ENCODE data around the gene ZCCHC12.
"Not testable (repeated sequence)": the region's sequence is repeated elsewhere in the genome, so short reads cannot be mapped to it uniquely, and the experiment has no call there.

ZCCHC12 gene

DNA sequence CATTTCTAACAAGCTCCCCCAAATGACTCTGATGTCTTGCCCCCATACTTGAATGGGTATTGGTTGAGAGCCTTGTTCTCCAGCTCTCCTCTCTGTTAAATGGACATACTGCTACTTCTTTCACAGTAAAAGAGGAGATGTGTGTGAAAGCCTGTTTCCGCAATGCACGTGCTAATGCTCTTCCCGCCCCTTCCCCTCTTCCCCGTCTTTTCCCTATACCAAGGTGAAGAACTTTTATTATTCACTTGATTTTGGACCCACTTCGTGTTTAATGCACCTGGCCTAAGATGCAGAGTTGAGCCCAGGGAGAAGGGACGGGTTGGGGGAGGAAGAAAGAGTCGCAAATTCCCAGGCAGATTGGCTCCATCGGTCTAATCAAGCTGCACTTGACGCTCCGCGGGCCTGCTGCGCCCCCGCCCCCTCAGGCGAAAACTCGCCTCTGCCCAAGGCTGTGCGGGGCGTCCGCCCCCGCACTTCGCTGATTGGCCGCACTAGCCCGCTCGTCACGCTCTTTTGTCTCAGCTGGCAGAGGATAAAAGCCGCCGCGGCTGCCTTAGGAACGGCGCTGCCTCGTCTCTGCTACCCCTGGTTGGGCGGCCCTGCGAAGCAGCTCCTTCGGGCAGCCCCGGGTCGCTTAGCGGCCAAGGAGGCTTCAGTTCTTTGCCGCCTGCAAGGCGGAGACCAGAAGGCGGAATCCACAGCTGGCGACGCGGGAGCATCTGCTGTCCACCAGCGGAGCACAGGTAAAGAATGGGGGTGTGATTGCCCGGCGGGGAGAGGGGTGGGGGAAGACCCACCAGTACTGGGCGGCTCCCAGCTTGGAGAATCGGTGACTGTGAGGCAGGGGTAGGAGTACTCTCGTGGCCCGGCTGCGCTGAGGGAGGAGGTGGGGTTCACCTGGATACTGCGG lies at the start of gene ZCCHC12:
ZCCHC12 (plus strand) TSS at position 562 of the 910 bp plus-strand sequence. CDS start 1,421 bp downstream, outside the sequence.
- in situ Hi-C loops (cut with MboI; ENCODE audit: low sequenced_read_pairs) = no loop called here

DNA sequence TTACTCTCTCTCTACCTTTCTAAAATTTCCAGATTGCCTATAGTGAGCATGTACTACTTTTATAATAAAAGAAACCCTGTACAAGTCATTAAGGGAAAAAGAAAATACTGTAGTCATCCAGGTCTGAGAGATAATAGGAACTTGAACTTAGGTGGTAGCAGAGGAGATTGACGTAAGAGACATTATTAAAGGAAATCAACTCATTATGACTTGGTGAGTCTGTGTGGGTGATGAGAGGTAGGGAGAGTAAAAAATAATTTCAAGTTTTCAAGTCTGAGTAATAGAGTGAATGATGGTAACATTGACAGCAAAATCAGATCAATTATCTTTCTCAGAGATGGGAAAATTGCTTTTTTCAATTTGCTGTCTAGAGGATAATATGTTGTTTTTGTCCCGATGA lies 44.0 kb upstream of the ZCCHC12 start:
- in situ Hi-C loops (cut with MboI; ENCODE audit: low sequenced_read_pairs) = no loop called here

DNA sequence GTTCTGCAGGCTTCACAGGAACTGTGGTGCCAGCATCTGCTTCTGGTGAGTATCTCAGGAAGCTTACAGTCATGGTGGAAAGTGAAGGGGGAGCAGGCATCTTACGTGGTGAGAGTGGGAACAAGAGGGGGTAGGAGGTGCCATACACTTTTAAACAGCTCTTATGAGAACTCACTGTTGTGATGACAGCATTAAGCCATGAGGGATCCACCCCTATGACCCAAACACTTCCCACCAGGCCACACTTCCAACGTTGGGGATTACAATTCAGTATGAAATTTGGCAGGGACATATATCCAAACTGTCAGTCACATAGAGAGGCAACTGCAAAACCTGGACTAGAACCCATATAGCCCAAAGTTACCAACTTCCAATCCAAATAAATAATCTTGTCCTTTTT lies 43.1 kb upstream of the ZCCHC12 start:
- in situ Hi-C loops (cut with MboI; ENCODE audit: low sequenced_read_pairs) = no loop called here

DNA sequence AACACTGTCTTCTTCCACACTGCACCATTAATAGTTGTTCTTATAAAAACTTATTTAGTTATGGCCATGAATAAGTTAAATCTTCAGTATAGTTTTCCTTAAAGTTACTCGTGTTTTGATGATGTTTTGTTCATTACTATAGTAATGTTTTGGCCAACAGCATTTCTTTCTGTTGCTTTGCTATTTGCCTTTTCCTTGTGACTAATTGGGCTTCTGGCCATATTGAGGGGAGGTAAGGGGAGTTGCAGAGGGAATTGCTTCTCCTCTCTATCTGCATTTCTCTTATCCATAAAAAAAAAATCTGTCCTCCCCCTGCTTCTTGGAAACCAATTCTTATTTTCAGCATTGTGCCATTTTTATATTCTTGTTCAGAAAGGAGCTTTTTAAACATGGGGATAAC lies 42.7 kb upstream of the ZCCHC12 start:
- in situ Hi-C loops (cut with MboI; ENCODE audit: low sequenced_read_pairs) = no loop called here

DNA sequence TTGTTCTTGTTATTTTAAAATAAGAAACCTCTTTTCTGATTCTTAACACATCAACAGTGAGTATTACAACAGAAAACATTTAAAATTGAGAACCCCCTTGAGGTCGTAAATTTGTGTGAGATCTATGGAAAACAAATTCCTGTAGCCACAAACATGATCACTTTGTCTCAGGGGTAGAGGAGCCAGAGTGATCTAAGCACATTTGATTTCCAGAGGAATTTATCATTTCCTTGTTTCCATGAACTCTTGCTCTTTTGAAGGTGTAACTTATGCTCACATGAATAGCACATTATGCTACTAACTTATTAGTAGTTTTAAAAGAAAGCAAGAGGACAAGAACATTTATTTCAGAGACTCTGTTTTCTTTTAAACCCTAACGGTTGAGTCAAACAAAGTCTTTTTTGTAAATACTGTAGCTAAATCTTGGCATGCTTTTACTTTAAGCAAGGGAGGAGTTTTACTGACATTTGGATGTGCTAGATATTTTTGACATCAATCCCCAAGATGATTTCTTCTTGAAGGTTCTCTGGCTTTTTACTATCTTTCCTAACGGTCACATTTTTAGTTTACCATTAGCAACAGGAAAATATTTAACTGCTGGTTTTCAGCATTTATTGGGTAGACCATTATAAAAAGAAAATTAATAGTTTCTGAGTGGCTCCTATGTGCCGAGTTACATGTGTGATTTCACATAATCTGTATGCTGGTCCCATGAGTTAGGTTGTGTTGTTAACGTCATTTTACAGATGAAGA lies 27.9 kb upstream of the ZCCHC12 start:
- in situ Hi-C loops (cut with MboI; ENCODE audit: low sequenced_read_pairs) = no loop called here

DNA sequence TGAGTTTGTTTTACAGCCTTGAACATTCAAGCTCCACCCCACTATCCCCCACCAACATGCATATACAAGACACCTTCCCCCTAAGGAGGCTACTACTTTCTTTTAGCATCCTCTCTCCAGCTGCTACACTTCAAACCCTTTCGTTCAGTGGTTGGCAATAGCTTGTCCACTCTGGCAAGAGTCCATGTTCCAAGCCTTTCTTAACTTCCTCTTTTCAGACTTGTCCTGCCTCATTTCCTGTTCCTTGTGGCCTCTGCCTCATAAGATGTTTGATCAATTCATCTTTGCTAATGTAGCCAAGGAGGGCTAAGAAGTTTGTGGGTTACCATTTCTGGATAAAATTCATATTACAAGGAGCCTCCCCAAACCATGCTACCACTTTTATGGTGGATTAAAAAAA lies 20.8 kb upstream of the ZCCHC12 start:
- in situ Hi-C loops (cut with MboI; ENCODE audit: low sequenced_read_pairs) = no loop called here

DNA sequence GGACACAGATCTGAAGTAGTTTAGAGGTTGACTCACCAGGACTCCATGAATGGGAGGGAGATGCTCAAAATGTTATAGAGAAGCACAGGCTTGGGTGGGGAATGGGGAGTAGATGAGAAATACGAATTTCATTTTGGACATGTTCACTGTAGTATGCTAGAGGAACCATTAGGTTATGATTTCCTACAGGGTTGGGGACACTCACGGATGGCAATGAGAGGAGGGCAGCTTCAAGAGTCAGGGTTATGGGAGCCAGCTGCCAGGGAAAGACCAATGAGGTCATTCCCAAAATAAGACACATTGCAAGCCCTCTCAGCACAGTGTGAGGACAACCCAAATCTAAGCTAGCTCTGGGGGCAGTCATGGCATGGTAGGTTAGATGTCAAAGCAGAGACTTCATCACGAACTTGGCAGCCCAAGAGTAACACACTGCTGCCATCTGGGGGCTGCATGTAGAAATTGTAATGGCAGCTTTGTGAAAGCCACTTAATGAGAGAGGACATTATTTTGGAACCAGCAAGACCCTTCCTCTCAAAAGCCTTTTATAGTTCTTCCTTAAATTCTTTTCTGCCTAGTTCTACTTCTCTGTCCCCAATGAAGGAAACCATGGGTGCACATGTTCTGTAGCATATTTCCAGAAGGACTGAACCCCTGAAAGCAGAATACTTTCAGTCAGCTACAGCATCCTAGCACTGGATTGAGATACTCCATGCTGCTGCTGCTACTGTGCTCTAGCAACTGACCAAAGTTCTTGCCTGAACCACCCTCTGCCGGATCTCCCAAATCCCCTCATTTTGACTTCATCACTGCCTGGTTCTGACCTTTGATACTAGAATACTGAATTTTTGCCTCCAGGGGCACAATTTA lies 16.2 kb upstream of the ZCCHC12 start:
- in situ Hi-C loops (cut with MboI; ENCODE audit: low sequenced_read_pairs) = no loop called here

DNA sequence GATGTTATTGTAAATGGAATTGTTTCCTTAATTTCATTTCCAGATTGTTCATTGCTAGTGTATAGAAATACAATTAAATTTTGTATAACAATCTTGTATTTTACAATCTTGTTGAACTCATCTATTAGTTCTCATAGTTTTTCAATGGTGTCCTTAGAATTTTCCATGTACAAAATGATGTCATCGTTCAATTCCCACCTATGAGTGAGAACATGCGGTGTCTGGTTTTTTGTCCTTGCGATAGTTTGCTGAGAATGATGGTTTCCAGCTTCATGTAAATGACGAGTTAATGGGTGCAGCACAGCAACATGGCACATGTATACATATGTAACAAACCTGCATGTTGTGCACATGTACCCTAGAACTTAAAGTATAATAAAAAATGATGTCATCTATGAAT lies 6.4 kb upstream of the ZCCHC12 start:
- in situ Hi-C loops (cut with MboI; ENCODE audit: low sequenced_read_pairs) = not testable (repeated sequence)

DNA sequence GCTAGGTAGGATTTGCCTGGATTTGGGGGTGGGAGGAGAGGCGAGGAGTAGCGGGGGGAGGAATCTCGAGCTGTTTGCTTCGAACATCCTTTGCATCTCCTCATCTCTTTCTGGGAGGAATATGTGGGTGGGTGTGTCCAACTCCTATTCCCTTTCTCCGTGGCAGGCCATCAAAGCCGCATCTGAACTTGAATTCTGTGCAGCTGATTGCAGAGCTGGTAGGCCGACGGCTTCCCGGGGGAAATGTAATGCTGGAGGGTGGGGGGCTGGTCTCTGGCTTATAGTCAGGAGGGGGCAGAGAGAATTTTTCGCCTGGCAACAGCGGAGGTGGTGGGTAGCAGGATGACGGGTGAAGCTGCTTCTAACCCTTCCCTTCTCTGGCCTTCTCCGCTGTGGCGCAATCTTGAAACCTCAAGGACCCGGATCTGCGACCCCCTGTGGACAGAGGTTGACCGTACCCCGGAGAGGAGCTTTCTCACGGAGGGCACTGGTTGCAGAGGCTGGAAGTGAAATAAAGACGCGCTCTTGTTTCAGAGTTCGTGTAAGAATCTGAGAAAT lies 628 bp downstream of the ZCCHC12 start:
- in situ Hi-C loops (cut with MboI; ENCODE audit: low sequenced_read_pairs) = no loop called here

DNA sequence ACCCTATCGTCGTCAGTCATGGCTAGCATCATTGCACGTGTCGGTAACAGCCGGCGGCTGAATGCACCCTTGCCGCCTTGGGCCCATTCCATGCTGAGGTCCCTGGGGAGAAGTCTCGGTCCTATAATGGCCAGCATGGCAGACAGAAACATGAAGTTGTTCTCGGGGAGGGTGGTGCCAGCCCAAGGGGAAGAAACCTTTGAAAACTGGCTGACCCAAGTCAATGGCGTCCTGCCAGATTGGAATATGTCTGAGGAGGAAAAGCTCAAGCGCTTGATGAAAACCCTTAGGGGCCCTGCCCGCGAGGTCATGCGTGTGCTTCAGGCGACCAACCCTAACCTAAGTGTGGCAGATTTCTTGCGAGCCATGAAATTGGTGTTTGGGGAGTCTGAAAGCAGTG lies 1.6 kb downstream of the ZCCHC12 start:
- in situ Hi-C loops (cut with MboI; ENCODE audit: low sequenced_read_pairs) = no loop called here

DNA sequence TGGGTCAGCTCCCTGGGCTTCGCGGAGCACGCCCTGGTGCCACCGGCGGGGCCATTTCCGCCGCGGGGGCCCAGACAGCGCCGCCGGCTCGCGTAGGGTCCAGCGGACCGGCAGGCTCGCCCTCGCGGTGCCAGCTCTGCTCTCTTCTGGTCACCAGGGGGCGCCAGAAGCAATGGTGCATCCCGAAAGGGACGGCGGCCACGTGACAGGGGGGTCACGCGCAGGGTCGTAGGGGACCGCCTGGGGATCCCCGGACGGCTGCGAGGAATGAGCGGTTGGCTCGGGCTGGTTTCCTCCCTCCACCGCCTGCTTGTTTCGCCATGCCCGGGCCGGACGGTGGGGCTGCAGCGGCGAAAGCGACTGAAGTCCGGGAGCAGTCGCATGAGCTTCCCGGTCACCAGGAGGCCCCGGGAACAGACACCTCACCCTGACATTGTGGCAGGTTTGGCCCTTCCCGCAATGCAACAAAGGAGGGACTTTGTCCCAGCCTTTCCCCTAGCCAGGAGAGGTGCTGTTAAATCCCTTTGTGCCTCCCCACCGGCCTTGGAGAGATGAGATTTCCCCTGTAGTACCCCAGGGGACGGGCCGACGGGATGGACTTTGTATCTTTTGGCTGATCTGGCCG lies 15.8 kb downstream of the ZCCHC12 start:
- in situ Hi-C loops (cut with MboI; ENCODE audit: low sequenced_read_pairs) = no loop called here

DNA sequence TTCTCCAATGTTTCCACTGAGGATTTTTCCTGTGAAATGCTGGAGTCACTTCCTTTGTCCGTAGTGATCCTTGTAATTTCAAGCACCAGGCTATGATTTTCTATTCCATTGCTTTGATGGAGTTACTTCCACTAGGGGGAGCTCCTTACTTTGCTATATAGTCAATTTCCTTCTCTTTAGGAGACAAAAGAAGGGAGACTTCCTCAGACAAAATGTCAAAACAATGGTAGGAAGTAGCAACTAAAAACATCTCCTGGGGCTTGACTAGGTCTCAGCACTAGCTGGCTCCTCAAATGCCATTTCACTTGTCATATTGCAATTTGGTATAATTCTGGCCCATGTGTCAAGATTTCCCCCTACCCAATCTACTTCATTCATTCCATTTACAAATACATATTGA lies 24.1 kb downstream of the ZCCHC12 start:
- in situ Hi-C loops (cut with MboI; ENCODE audit: low sequenced_read_pairs) = no loop called here

DNA sequence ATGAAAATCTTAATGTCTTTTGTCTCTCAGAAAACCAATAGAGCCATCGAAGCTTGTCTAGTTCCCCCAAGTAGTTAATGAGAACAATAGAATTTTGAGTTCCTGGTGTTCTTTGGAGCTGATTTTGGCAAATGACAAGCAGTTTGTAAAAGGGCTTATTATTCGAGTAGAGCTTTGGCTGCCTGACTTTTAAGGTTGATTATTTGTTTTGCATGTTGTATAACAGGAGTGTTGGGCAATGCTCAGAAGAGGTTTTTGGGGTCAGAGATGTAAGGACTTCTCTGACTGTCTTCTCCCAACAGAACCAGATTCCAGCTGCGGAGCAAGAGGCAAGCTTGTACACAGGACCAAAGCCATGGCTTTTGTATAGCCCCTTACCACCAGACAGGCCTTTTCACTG lies 30.0 kb downstream of the ZCCHC12 start:
- in situ Hi-C loops (cut with MboI; ENCODE audit: low sequenced_read_pairs) = no loop called here

DNA sequence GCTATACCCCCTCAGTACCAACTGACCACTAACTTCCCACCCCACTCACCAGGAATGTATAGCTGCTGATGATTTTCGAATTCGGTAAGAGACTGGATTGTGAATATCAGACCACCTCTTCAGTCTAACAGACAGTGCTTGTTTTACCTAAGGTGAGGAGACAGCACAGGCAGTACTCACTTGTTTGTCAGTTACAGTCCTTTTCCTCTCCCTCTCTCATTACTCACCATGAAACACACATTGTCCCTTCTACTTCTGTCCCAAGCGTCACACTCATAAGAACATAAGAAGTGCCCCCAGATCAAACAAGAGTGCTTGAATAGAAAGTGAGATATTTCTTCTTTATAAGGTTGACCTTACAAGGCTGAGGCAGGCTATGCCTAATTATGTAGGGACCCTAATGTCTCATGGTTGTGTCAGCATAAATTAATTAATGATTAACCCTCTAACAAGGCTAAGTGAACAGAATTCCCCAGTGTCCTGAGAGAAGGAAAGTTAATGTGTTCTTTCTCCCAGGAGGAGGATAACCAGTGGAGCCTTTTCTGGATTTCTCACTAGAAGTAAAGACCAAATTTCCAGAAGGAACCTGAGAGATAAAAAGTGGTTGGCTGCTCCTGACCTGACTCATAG lies 32.2 kb downstream of the ZCCHC12 start:
- in situ Hi-C loops (cut with MboI; ENCODE audit: low sequenced_read_pairs) = no loop called here

DNA sequence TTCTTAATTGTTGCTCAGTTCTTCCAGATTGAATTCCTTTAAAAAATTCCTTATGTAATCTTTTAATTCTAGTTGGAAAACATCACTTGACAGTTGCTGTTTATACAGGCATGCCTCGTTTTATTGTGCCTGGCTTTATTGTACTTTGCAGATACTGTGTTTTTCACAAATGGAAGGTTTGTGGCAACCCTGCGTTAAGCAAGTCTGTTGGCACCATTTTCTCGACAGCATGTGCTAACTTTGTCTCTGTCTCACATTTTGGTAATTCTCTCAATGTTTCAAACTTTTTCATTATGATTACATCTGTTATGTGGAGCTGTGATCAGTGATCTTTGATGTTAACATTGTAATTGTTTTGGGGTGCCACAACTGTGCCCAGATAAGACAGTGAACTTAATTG lies 33.4 kb downstream of the ZCCHC12 start:
- in situ Hi-C loops (cut with MboI; ENCODE audit: low sequenced_read_pairs) = no loop called here

DNA sequence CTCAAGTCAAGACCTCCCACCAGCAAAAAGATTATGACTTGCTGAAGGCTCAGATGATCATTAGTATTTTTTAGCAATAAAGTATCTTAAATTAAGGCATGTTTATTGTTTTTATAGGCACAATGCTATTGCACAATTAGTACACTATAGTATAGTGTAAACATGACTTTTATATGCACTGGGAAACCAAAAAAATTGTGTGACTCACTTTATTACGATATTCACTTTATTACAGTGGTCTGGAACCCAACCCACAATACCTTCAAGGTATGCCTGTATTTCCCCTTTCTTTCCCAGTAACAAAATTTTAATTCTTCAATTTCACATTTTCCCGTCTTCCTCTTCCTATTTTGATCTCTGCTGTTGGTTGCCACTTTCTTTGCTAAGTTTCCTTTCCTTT lies 37.7 kb downstream of the ZCCHC12 start:
- in situ Hi-C loops (cut with MboI; ENCODE audit: low sequenced_read_pairs) = no loop called here

DNA sequence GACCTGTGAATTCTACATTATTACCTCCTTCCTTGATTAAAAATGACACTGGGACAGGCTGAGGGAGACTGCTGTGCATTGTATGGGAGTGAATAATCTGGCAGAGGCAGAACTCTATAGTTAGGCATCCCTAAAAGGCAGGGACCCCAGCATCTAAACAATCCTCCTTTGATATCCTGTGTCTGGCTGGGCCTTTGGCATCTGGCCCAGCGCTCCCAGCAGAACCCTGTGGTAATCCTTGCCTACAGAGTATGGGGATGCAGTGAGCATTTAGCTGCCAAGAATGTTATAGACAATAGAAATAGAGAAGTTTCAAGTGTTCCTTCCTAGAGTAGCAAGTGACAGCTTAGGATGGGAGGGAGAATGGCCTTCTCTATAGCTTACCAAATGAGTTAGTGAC lies 38.5 kb downstream of the ZCCHC12 start:
- in situ Hi-C loops (cut with MboI; ENCODE audit: low sequenced_read_pairs) = no loop called here

DNA sequence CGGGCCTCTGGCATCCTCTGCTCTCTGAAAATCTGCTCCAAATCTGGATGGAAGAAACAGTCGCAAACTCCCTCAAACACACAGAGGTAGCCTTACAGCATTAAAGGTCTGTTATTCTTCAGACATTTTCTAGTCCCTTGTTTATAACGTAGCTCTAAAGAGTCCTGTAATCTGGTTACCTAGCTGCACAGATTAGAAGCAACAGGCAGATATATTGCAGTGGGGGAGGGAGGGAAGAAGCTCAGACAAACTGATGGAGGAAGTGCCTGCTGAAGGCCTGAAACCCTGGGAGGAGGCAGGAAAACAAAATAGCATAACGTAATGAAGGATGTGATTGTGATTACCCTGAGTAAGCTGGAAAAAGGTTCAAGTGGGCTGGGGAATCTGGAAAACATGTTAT lies 39.4 kb downstream of the ZCCHC12 start:
- in situ Hi-C loops (cut with MboI; ENCODE audit: low sequenced_read_pairs) = no loop called here

DNA sequence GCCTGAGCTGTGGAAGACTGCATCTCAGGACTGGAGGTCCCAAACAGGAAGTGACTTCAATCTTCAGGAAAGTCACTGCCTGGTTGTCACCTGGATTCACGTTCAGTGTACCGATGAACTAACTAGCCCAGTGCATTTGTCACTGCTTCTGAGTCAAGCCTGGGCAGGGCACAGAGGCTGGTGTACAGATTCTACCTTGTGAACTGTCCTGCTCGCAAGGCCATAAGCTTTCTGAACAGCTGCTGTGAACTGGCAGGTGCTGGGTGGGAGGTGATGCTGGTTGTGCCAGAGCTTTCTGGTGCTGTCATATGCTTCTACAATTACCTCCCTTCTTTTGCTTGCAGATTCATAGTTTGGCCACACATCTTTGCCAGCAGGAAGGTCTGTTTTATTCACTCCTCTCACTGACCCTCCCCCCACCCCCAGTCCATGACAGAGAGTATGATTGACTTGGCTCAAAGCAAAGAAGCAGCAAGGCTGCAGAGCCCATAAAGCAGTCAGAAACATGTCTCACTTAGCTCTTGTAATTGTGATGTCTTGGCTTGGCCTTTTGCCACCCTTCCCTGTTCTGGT lies 40.5 kb downstream of the ZCCHC12 start:
- in situ Hi-C loops (cut with MboI; ENCODE audit: low sequenced_read_pairs) = no loop called here

DNA sequence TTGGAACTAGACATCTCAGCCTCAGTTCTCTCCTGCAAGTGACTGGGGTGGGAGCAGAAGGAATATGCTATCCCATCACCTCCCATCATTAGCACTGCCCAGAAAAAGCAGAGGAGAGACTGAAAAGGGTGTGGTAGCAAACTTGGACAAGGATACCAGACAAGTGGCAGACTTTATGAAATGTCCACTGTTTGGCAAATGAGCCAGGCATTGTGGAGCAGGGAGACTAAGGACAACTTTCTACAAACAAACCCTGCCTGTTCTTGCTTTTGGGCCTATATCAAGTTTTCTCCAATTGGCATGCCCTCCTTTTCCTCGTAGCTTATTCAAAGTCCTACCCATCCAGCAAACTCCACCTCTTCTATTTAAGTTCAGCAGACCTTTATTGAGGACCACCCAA lies 41.6 kb downstream of the ZCCHC12 start:
- in situ Hi-C loops (cut with MboI; ENCODE audit: low sequenced_read_pairs) = no loop called here

All from hTERT RPE-1 (cell line).